Mesendoderm (in vitro differentiated cells): Measurements from ENCODE around the gene LRRC34.

Experiments used
- DNase-seq: peaks from one replicate; pipeline ENCODE4 v3.0.0; 2013
- H2AK5ac ChIP-seq: 2 replicates; pipeline ENCODE4 v1.6.1; 2013; ENCODE audit warnings: low read length, inconsistent platforms
- H2BK120ac ChIP-seq: 2 replicates; pipeline ENCODE4 v1.6.1; 2013; ENCODE audit warnings: low read depth, mild to moderate bottlenecking, low read length, moderate library complexity, mixed read lengths
- H2BK15ac ChIP-seq: replicated peaks from 2 replicates; pipeline ENCODE4 v1.6.1; 2013; ENCODE audit warnings: low read depth, mild to moderate bottlenecking, moderate library complexity
- H2BK5ac ChIP-seq: 2 replicates; pipeline ENCODE4 v1.6.1; 2013; ENCODE audit warnings: low read length, inconsistent platforms
- H3K18ac ChIP-seq: 2 replicates; pipeline ENCODE4 v1.6.1; 2013; ENCODE audit warnings: mild to moderate bottlenecking, low read length, mixed read lengths
- H3K23ac ChIP-seq: one replicate; pipeline ENCODE4 v1.6.1; 2013; ENCODE audit warnings: low read length
- H3K27ac ChIP-seq: 2 replicates; pipeline ENCODE4 v1.5.1; 2013; ENCODE audit warnings: low read depth, mild to moderate bottlenecking, inconsistent platforms, low read length, moderate library complexity
- H3K27me3 ChIP-seq: 2 replicates; pipeline ENCODE4 v1.6.1; 2013; ENCODE audit warnings: low read length, control low read depth, mild to moderate bottlenecking, inconsistent platforms; ENCODE audit not compliant: insufficient read depth, poor library complexity
- H3K36me3 ChIP-seq: 2 replicates; pipeline ENCODE4 v1.6.1; 2013; ENCODE audit warnings: low read length, inconsistent platforms; ENCODE audit not compliant: control insufficient read depth, insufficient read depth
- H3K4ac ChIP-seq: one replicate; pipeline ENCODE4 v1.6.1; 2013; ENCODE audit warnings: low read depth, mild to moderate bottlenecking, low read length, moderate library complexity
- H3K4me1 ChIP-seq: 2 replicates; pipeline ENCODE4 v1.6.1; 2013; ENCODE audit warnings: low read depth, low read length, inconsistent platforms; ENCODE audit not compliant: control insufficient read depth
- H3K4me2 ChIP-seq: 2 replicates; pipeline ENCODE4 v1.6.1; 2013; ENCODE audit warnings: low read length
- H3K4me3 ChIP-seq: 2 replicates; pipeline ENCODE4 v1.5.1; 2013; ENCODE audit warnings: mild to moderate bottlenecking, low read length
- H3K56ac ChIP-seq: one replicate; pipeline ENCODE4 v1.6.1; 2013; ENCODE audit warnings: low read length
- H3K79me1 ChIP-seq: 2 replicates; pipeline ENCODE4 v1.6.1; 2013; ENCODE audit warnings: low read length, inconsistent platforms
- H3K79me2 ChIP-seq: 2 replicates; pipeline ENCODE4 v1.6.1; 2013; ENCODE audit warnings: mild to moderate bottlenecking, low read length; ENCODE audit not compliant: control insufficient read depth, insufficient read depth
- H3K9ac ChIP-seq: 2 replicates; pipeline ENCODE4 v1.6.1; 2013; ENCODE audit warnings: low read length, inconsistent platforms
- H4K5ac ChIP-seq: one replicate; pipeline ENCODE4 v1.6.1; 2013; ENCODE audit warnings: low read length
- H4K8ac ChIP-seq: one replicate; pipeline ENCODE4 v1.6.1; 2013; ENCODE audit warnings: low read depth, mild to moderate bottlenecking, control low read depth, low read length, moderate library complexity
- WGBS: extraction: QIAGEN DNeasy Blood & Tissue Kit; methylation state at CpG from one replicate; pipeline ENCODE4 v1.1.7; 2013; ENCODE audit warnings: low lambda C conversion rate, missing lambda C conversion rate; ENCODE audit not compliant: insufficient coverage; ENCODE audit errors: extremely low coverage; 5-methylcytosine and 5-hydroxymethylcytosine counted together

The LRRC34 gene

DNA sequence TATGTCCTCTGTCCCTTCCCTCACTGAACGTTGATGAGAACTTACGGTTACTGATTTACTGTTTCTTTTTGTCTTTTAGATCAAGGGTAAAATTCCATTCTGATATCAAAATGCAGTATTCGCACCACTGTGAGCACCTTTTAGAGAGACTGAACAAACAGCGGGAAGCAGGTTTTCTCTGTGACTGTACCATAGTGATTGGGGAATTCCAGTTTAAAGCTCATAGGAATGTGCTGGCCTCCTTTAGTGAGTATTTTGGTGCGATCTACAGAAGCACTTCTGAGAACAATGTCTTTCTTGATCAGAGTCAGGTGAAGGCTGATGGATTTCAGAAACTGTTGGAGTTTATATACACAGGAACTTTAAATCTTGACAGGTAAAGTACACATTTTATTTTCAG lies 38.5 kb downstream of the LRRC34 start:
- H3K4me3 ChIP-seq = no peak overlapping the region
- no peak overlapping the region for H3K4ac ChIP-seq
- no peak overlapping the region for H3K27ac ChIP-seq
- H3K79me2 ChIP-seq = peaks cover 13% of the 10 kb centered on the region
- H3K18ac ChIP-seq = no peak overlapping the region
- no peak overlapping the region for H3K23ac ChIP-seq
- H2BK120ac ChIP-seq = no peak overlapping the region
- peaks cover 3% of the 10 kb centered on the region for H3K36me3 ChIP-seq
- peaks cover 5% of the 10 kb centered on the region for H3K79me1 ChIP-seq
- H3K9ac ChIP-seq = peak overlapping the region; percentile 85
- H3K56ac ChIP-seq = peak overlapping the region; percentile 99
- H3K27me3 ChIP-seq = no peaks in the 10 kb centered on the region
- H4K5ac ChIP-seq = no peak overlapping the region
- no peak overlapping the region for H2BK15ac ChIP-seq
- DNase-seq = no peak
- H2AK5ac ChIP-seq = no peak overlapping the region
- no peak overlapping the region for H2BK5ac ChIP-seq
- H3K4me1 ChIP-seq = peaks cover 1% of the 10 kb centered on the region
- H4K8ac ChIP-seq = no peak overlapping the region
- no CpG with 5 or more reads among the region's 5 CpGs for WGBS
- peak overlapping the region; percentile 99 for H3K4me2 ChIP-seq

DNA sequence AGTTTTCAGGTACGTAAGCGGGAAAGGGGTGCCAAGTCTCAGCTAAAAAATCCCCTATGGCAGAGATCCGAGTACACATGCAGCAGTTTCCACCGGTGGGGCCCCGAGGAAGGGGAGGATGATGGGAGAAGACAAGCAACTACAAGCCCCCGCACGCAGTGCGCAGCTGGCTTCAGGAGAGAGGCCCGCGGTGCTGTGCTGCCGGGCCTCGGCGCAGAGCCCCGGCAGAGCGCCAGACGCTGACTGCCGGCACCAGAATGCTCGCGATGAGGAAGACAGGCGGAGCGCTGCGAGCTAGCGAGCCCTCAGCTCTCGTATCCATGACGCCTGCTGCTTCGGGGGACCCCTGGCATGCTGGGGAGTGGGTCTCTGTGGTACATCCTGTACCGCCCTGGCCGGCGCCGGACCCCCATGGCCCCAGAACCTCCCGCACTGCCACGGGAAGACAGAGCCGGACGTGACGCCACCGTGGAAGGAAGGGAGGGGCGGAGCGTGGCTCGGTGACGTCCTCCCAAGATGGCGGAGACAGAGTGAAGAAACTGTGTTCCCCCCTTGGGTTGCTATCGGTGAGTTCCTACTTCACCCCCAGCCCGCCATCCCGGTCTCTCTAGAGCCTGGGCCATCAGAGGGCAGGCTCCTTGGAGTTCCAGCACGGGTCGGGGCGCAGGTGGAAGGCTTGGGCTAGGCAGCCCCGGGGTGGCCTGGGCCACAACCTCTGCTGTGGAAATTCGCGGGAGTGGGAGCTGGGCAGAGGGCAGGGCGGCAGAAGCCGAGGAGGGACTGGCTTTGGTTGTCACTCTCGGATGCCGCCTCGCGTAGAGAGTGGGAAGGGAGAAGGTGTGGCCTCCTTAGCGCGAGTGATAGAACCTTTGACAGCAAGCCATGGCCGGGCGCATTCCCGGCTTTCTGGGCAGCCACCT lies 39.5 kb downstream of the LRRC34 start, which contains the start of gene MYNN:
MYNN (plus strand) TSS at position 500 of the 920 bp plus-strand sequence. CDS start 900 bp downstream, outside the sequence.
- WGBS = no CpG with 5 or more reads among the region's 61 CpGs
- H3K56ac ChIP-seq = peak within 1 kb of the TSS; percentile 99
- no peak within 1 kb of the TSS for H4K8ac ChIP-seq
- DNase-seq = peak; percentile 96
- H3K79me2 ChIP-seq = peaks cover 13% of the 10 kb centered on the region
- peak within 1 kb of the TSS; percentile 96 for H3K4me3 ChIP-seq
- no peaks in the 10 kb centered on the region for H3K36me3 ChIP-seq
- H3K27me3 ChIP-seq = no peaks in the 10 kb centered on the region
- peak within 1 kb of the TSS; percentile 24 for H2BK5ac ChIP-seq
- H2BK120ac ChIP-seq = no peak within 1 kb of the TSS
- peak within 1 kb of the TSS; percentile 78 for H3K27ac ChIP-seq
- peak within 1 kb of the TSS; percentile 60 for H3K18ac ChIP-seq
- H3K4me2 ChIP-seq = peak within 1 kb of the TSS; percentile 99
- H3K9ac ChIP-seq = peak within 1 kb of the TSS; percentile 85
- H2AK5ac ChIP-seq = peak within 1 kb of the TSS; percentile 80
- peak within 1 kb of the TSS; percentile 87 for H3K23ac ChIP-seq
- no peak within 1 kb of the TSS for H2BK15ac ChIP-seq
- peaks cover 4% of the 10 kb centered on the region for H3K79me1 ChIP-seq
- H4K5ac ChIP-seq = no peak within 1 kb of the TSS
- H3K4me1 ChIP-seq = peaks cover 1% of the 10 kb centered on the region
- H3K4ac ChIP-seq = peak within 1 kb of the TSS; percentile 99

DNA sequence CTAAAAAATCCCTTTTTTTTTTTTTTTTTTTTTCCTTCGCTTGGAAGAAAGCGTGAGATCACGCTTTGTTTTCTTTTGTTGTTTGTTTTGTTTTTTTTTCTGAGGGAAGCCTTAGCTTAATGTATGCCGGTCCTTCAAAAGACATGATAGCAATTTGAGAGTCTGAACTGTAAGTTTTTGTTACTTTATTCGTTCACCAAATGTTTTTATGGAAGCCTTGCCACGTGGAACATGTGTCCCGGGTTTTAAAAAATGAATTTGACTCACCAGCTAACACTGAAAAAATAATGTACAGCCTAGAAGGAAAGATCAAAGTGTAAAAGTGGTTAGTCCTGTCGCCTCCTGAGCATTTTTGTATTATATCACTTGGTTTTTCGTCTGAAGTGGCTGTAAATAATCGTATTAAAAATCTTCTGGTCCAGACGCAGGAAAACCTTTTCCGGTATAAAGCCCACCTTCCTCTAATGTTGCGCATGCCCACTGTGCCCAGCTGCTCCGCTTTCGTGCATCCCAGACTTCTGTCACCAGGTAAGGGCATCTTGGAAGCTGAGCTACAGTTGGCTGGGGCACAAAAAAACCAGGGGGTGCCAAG lies 40.3 kb downstream of the LRRC34 start:
- H2AK5ac ChIP-seq = no peak overlapping the region

DNA sequence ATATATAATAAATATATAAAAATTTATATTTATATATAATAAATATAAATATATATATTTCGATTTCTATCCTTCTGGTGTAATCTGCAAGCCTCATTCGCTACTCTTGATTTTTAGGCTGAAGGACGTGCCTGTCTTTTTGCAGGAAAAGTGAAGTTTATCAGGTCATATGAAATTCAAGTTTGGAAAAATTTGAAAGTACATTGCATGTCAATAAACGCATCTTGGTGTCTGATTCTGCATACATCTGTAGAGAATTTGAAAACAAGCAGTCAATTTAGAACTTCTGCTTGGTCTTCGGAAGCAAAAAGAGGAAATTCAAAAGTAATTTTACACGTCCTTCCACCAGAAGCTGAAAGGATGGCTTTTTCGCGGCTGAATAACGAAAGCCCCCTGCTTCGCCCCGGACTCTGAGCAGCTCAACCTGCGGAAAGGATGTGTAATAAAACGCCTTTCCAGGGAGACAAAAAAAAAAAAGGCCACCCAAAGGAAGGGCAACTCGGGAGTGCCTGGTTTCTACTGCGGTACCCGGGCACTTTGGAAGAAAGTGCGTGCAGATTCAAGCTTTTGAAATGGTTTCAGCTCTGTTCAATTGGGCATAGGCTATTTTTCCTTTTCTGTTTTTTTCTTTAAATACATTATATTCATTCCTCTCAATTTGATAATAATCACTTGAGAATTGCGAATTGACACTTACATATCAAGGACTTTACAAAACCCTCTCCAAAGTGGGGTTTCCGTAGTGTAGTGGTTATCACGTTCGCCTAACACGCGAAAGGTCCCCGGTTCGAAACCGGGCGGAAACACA lies 41.0 kb downstream of the LRRC34 start:
- WGBS = no CpG with 5 or more reads among the region's 27 CpGs
- no peak overlapping the region for H4K5ac ChIP-seq
- no peak overlapping the region for H3K27ac ChIP-seq
- peaks cover 13% of the 10 kb centered on the region for H3K79me2 ChIP-seq
- H3K18ac ChIP-seq = peak overlapping the region; percentile 56
- no peaks in the 10 kb centered on the region for H3K27me3 ChIP-seq
- H2AK5ac ChIP-seq = no peak overlapping the region
- H3K4me1 ChIP-seq = peaks cover 1% of the 10 kb centered on the region
- H3K79me1 ChIP-seq = peaks cover 4% of the 10 kb centered on the region
- H3K4me3 ChIP-seq = peak overlapping the region; percentile 34
- peak overlapping the region; percentile 72 for H3K56ac ChIP-seq
- no peak overlapping the region for H2BK5ac ChIP-seq
- H3K9ac ChIP-seq = peak overlapping the region; percentile 64
- no peak overlapping the region for H4K8ac ChIP-seq
- peak overlapping the region; percentile 61 for H3K4me2 ChIP-seq
- no peak overlapping the region for H3K4ac ChIP-seq
- no peak overlapping the region for H3K23ac ChIP-seq
- peak; percentile 90 for DNase-seq
- H2BK120ac ChIP-seq = no peak overlapping the region
- H3K36me3 ChIP-seq = no peaks in the 10 kb centered on the region
- no peak overlapping the region for H2BK15ac ChIP-seq

More for the DNA sequence above, 40.3 kb downstream of the LRRC34 start:
- Histone ChIP-seq H3K27me3 (no peaks in the 10 kb centered on the region), H3K4ac (peak overlapping the region; percentile 99), H3K4me1 (peaks cover 1% of the 10 kb centered on the region), H2BK120ac (no peak overlapping the region), H2BK5ac (peak overlapping the region; percentile 24), H2BK15ac (no peak overlapping the region), H4K8ac (no peak overlapping the region), H3K23ac (no peak overlapping the region), H3K79me2 (peaks cover 13% of the 10 kb centered on the region), H3K18ac (peak overlapping the region; percentile 60), H3K56ac (peak overlapping the region; percentile 94), H3K4me3 (peak overlapping the region; percentile 82), H3K9ac (peak overlapping the region; percentile 85), H3K27ac (peak overlapping the region; percentile 78), H3K79me1 (peaks cover 4% of the 10 kb centered on the region), H3K36me3 (no peaks in the 10 kb centered on the region), H3K4me2 (peak overlapping the region; percentile 63), H4K5ac (no peak overlapping the region)
- DNase-seq = peak; percentile 91
- no CpG with 5 or more reads among the region's 15 CpGs for WGBS

DNA sequence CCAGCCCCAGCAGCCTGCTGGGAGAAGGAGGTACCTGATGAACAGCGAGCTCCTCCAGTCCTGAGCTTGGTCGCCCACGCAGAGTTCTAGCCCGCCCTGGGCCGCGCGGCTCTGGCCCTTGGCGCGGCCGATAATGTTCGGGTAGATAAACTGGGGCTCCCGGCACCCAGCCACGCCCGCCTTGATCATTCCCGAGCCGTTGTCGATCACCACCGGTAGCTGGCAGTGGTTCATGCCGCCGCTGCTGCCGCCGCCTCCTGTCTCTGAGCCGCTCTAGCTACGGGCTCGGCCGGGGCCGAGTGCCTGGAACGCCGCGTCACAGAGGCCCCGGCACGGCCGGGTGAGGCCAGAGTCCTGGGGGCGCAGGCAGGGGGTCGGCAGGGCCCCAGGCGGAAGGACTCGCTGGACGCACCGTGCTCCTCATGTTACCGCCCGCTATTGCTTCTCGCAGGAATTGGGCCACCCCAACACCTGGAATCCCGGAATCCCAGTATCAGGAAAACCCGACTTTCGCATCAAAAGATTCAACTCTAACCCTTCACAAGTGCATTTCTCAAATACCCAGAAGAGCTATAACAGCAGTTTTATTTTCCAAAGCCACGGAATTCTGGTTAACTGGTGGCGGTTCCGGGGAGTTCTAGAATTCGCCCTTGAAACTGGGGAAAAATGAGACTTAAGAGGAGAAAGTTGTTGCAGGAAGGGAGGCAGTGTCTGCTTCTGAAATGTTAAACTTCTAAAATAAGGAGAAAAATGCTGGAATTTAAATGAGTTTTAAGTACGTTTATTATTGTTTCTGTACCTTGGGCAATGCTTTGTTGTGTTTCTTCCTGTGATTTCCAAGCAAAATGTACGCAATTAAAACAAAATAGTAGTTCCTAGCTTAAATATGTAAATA lies 43.2 kb downstream of the LRRC34 start, which contains the start of gene ACTRT3:
ACTRT3 (minus strand) TSS at position 275 of the 895 bp plus-strand sequence; CDS start at position 234, 41 bp downstream.
- Histone ChIP-seq H3K27ac (peak within 1 kb of the TSS; percentile 8), H3K36me3 (no peaks in the 10 kb centered on the region), H3K9ac (peak within 1 kb of the TSS; percentile 76), H3K4ac (no peak within 1 kb of the TSS), H3K79me2 (peaks cover 11% of the 10 kb centered on the region), H3K56ac (peak within 1 kb of the TSS; percentile 85), H2AK5ac (no peak within 1 kb of the TSS), H3K4me2 (peak within 1 kb of the TSS; percentile 33), H3K4me3 (peak within 1 kb of the TSS; percentile 69), H4K8ac (no peak within 1 kb of the TSS), H4K5ac (no peak within 1 kb of the TSS), H3K79me1 (peaks cover 4% of the 10 kb centered on the region), H3K4me1 (peaks cover 1% of the 10 kb centered on the region), H2BK15ac (no peak within 1 kb of the TSS), H3K23ac (no peak within 1 kb of the TSS), H3K27me3 (no peaks in the 10 kb centered on the region), H3K18ac (peak within 1 kb of the TSS; percentile 95), H2BK120ac (no peak within 1 kb of the TSS), H2BK5ac (no peak within 1 kb of the TSS)
- WGBS = no CpG with 5 or more reads among the region's 51 CpGs
- peak; percentile 94 for DNase-seq
